GM19468 (cell line): Measurements from ENCODE around the gene METAP1D.
"Not testable (repeated sequence)": the region's sequence is repeated elsewhere in the genome, so short reads cannot be mapped to it uniquely, and the experiment has no call there.

ENCODE experiments used
- ATAC-seq: cut with Tn5 transposase; IDR thresholded peaks from one replicate; pipeline ENCODE4 v1.9.1; 2021; ENCODE audit warnings: mild to moderate bottlenecking, moderate library complexity, moderate number of reproducible peaks; ENCODE audit not compliant: unreplicated experiment; ENCODE audit errors: extremely low read depth

The METAP1D gene

DNA sequence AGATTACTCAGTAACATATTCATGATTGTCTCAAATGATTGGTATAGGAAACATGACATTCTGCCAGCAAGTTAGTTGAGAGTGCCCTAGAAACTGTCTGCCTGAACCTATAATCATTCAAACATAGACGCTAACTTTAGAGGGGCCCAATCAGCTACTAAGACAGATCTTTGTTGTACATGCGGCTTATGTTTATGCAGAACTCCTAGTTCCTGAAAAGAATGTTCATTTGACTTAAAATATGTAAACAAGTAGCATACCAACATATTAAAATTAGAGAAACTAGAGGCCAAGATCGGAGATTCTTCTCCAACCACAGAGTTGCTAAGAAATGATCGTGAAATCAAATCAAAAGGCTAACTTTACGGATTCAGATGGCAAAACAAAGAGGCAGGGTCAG, 4.2 kb upstream of the METAP1D start:
- ATAC-seq, result no peak

DNA sequence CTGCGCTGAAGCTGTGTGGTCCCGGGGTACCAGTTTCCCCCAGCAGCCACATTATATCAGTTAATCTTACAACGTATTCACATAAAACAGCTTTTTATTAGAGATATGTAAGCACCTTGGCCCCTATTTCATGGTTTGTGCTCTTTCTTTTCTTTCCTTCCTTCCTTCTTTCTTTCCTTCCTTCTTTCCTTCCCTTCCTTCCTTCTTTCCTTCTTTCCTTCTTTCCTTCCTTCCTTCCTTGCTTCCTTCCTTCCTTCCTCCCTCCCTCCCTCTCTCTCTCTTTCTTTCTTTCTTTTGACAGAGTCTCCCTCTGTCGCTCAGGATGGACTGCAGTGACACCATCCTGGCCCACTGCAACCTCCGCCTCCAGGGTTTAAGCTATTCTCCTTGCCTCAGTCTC, 3.7 kb upstream of the METAP1D start:
- no peak for ATAC-seq

DNA sequence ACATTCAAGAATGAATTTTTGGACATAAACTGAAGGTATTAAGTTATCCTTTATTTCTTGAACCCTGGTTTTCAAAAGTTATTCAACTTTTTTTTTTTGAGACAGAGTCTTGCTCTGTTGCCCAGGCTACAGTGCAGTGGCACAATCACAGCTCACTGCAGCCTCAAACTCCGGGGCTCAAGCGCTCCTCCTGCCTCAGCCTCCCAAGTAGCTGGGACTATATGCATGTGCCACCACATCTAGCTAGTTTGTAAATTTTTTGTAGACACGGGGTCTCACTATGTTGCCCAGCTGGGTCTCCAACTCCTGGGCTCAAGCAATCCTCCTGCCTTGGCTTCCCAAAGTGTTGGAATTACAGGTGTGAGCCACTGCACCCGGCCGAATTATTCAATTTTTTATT, 2.7 kb upstream of the METAP1D start:
- ATAC-seq, result not testable (repeated sequence)

DNA sequence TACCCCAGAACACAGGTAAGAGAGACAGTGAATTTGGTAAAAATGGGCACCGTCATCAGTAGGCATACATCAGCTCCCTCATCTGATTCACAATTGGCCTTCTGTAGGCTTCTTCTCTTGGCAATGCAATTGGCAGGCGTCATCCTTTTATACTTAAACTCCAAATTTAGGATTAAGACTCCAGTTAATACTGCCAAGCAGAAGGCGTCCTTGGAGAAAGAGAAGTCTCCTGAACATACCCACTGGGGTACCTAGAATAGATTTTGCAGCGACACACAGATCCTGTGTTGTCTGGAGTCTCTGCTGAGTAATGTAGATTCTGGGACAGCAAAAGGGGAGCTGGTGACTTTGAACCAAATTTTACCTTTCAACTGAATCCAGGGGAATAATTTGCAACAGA, 592 bp upstream of the METAP1D start:
- ATAC-seq, result no peak

DNA sequence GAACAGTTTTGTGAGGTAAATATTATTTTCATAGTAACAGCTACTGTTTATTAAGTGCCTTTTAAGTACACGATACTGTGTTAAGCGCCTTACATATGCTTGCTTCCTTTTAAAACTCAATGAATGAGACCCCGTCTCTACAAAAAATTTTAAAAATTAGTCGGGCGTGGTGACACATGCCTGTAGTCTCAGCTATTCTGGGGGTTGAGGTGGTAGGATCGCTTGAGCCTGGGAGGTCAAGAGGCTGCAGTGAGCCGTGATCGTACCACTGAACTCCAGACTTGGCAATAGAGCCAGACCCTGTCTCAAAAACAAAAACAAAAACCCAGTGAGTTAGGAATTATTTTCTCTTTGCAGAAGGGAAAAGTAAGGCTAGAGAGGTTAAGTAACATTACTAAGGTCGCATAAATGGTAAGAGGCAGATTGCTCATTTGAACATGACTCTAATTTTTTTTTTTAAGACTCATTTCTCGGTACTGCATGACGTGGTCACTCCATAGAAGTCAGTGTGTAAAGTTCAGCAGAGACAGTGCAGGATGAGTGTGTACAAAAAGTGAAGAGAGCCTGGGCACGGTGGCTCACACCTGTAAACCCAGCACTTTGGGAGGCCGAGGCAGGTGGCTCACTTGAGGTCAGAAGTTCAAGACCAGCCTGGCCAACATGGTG, 1.1 kb downstream of the METAP1D start:
- ATAC-seq, result no peak

DNA sequence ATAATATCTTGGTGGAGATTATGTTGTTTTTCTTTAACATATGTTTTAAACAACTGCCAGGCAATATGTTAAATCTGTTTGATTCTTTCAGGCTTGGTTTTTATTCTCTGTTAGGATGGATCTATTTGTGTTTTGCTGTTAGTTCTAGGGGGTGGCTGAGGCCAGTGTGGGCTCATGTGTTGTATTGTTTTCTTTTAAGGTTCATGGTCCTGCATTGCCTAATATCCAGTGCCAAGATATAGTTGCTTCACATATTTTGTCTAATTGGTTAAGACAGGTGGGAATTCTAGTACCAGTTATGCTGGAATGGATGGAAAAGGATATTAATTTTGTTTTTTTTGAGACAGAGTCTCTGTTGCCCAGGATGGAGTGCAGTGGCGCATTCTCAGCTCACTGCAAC, 7.6 kb downstream of the METAP1D start:
- ATAC-seq, result no peak

DNA sequence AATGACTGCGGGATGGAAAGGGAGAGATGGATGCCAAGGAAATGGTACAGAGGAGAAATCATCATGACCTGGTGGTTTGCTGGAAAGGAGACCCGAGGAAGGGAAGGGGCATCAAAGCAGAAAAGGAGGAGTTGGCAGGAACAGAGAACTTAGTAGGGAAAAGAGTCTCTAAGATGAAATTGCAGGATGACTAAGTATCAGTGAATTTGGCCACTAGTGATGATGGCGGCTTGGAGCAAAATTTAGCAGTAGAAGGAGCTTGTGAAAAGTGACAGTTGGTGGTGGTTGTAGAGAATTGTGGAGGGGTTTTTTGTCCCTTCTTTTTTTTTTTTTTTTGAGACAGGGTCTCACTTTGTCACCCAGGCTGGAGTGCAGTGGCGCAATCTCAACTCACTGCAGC, 10.1 kb downstream of the METAP1D start:
- no peak for ATAC-seq

DNA sequence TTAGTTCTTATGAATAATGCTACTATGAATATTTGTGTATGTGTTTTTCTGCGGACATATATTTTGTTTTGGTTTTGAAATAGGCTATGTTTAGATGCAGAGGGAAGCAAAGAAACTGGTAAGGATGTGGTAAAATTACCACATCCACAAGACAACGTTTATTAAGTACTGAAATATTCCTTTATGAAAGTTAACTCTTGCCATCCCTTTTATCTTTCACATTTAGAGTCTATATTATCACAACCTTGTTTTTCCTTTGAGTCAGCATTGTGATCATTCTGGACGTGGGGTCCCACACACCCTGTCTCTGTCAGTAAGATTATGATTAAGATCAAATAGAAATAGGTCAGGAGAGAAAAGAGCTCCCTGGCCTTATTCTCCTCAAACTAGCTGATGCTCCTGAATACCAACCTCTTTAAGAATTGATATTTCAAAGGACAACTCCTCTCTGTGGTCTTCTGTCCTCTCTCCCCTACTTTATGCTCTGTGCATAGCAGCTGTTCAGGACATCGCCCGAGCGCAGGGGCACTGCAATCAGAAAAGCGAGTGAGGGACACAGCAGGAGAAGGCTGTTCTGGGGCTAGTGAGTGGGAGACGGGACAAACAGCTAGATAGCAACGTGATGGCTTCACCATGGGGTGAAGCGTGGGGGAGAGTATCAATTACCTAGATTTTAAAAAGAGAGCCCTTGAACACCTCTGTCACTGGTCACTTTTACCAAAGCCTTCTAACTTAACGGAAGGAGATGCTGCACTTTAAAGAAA, 12.2 kb downstream of the METAP1D start:
- ATAC-seq, result no peak

DNA sequence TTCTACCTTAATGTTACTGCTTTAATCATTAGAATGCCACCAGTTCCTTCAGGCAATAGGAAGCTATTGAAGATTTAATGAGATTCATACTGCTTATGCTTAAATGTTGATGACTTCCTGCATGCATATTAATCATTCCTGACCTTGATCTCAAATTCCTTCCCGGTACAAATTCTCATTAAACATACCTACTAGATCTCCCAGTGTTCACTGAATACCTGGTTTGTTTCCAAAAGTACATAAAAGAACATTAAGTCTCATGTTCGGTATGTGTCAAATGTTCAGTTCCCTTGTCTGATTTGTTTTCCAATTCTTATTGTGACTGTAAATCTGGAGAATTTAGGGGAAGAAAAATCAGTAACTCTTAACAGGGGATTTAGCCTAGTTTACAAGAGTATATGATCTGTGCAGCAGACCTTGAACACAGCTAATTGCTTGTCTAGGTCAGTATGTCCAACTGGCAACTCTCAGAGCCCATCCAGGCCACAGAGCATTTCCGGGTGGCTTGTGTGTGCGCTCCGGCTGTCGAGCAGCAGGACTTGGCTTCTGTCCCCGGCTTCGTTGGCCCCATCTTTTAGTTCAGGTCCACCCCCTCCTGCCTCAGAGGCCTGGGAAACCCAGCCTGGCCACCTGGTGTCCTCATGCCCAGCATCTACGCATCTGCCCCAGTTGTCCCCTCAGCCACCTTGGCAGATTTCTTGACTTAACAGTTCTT, 13.1 kb downstream of the METAP1D start:
- ATAC-seq, result no peak

DNA sequence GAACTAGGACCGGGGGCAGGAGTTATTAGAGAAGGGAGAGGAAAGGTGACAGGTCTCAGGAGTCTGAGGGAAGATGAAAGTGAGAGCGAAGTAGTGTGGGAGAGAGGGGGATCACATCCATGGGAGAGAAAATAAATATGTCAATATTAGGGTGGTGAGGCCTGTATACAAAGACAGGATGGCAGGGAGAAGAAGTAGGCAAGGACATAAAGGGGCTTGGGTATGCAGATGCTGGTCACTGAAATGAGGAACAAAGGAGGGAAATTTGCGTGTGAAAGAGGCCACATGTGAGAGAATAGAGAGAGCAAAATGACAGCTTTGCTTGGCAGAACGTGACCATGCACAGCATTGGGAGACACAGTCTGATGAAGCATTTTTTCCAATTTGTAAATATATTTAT, 13.6 kb downstream of the METAP1D start:
- peak; percentile 72 for ATAC-seq

DNA sequence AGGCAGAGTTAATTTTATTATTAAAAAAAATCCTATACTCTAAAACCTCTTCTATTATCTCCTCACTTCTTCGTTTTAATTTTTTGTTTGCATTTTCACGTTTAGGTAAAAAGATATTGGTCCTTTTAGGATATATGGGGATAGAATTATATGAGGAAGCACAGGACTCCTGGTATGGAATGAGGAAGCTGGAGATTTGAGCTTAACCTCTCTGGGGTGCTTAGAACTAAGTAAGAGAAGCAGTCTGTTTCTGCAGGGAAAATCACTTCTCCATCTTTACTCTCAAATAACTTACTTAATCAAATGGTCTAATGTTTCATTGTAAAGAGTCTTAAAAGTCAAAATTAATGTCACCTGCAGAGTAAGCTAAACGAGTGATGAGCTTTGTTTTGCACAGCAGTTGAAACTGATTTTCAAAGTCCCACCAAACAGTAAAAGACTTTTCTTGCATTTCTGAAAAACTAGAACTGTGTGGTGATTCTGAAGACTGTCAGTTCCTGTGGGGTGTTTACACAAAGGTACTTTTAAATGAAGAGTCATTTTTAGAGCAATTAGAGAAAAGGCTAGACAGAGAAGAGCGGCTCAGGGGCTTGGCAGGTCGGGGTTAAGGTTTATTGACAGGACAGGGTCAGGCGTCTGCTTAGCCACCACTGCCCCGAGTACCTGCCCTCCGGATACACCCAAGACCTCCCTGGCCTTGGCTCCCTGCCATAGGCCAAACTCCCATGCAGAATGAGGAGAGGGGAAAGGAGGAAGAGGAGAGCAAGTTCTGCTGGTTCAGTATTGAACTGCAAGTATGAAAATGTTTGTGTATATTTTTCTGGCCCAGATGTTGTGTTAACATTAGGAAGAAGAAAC, 21.6 kb downstream of the METAP1D start:
- no peak for ATAC-seq

DNA sequence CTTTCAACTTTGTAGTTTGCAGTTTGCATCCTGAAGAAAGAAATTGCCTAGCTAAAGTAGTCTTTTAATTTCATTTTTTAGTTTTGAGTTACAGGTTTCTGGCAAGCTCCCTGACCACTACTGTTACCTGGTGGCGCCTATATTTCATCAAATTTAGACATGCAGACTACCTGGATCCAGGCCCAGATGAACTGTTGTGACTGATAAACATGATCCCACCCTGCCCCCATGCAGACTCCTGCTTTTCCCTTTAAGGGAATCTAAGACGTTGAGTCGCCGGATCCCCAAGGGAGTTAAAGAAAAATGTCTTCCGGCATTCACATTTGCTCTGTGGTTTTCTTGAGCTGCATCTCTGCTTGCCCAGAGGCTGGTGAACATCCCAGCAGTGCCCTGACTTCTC, 22.2 kb downstream of the METAP1D start:
- ATAC-seq, result no peak

DNA sequence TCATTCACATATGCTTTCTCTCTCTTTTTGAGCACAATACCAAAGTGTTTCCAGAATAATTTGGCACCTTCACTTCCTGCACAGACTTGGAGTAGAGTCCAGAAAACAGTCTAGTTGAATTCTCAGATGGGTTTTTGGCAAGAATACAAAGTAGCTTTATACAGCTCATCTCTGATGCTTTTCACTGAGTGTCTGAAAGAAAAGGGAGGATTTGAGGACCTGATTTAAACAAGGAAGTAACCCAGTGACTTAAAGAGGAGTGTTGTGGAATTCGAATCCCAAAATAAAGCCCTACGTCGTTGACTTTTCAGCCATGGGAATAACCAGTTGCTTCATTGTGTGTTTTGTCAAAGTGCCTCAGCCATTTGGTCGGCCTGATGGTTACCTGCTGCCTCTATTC, 31.8 kb downstream of the METAP1D start:
- ATAC-seq, result no peak

DNA sequence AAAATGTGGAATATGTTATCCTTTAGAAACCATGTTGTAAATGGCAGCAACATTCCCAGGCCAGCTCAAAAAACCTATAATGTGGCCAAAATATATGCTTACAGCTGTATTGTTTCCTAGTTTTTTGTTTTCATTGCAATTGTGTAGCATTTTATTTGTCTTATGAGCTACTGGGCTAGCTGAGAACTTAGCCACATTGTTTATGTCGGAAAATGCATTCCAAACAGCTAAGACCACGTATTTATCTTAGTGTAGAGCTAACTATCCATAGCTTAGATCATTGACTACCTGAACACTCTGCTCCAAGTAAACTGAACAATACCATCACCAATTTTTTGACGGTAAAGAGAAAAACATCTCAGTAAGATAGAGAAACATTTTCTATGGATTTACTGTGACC, 38.4 kb downstream of the METAP1D start:
- ATAC-seq, result no peak

DNA sequence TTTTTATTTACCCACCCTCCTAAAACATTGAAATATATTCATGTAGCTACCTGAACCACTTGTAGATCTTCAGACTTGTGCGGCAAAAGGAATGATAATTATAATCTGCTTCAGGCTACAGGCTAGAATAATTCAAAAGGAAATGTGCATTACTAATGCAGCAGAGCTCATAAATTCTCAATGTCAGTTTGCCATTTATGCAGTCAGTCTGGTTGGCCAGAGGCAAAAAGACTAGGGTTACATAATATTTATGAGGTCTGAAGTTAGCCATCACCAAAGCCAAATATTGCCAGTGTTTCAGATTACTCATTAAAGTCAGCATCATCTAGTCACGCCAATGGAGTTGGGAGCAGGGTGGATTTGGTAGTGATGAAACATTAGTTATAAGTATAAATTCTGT, 38.9 kb downstream of the METAP1D start:
- ATAC-seq, result no peak

DNA sequence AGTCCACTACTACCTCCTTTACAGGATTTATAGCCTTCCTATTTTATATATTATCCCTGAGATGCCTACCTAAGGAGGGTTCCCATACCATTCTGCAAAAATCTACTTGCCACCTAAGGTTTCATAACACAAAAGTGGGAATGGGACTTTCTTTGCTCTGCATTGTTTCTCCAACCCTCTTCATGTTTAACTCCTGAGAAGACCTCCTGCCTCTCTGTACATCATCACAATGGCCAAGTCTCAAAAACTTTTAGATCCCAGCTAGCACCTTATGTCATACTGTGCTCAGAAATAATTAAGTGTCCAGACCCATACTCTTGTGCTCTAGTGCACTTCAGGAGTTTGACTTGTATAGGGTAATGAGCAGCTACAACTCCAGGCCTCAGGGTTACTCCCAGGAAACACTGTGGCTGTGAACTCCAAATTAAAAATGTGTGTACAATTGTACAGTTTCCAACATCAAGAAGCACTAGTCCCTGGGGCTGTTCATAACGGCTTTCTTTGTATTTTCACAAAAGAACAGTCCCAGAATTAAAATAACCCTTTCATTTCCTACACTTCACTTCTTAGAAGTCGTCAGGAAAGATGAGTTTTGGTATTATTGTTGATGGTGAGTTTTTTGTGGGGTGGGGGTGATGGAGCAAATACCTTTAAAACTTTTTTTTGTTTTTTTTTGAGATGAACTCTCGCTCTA, 39.4 kb downstream of the METAP1D start:
- ATAC-seq, result no peak

DNA sequence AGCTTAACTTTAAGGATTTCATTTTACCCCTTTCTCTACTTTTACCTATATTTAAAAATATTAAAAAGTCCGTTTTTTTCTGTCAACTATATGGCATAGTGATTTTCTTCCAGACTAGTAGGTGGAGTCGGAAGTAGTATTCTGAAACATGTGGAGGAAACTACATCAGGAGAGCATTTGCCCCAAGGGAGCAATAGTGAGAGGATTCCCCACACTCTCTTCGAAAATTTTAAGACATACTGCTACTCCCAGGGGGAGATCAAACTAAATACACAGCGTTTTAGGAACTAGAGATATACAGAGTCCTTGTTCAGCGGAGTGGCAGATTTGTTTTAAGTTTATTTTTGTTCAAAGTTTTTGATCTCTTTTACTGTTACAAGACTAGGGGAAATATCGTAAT, 40.6 kb downstream of the METAP1D start:
- ATAC-seq, result no peak

DNA sequence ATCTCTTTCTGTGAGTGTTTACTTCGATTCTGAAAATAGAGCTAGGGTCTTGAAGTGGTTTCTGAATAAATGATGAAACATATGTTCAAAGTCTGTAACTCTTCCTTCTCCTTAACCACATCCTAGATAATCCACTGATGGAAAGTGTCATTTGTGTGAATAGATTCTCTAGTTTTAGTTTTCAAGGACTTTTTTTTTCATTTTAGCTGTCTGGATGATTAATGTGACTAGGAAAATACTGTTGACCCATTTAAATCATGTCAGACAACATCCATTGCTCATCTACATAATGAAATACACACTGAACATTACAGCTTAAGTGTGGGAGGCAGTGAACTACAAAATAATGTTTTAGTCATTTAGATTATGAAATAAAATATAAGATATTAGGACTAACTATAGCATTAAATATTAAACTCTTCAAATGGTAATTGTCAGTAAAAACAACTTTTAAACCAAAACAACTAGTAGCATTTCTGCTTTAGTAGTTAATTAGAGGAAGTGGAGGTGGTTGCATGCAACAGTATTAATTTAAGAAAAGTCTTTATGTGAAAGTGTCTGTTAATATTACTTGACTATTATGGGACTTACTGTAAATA, 46.4 kb downstream of the METAP1D start:
- no peak for ATAC-seq

DNA sequence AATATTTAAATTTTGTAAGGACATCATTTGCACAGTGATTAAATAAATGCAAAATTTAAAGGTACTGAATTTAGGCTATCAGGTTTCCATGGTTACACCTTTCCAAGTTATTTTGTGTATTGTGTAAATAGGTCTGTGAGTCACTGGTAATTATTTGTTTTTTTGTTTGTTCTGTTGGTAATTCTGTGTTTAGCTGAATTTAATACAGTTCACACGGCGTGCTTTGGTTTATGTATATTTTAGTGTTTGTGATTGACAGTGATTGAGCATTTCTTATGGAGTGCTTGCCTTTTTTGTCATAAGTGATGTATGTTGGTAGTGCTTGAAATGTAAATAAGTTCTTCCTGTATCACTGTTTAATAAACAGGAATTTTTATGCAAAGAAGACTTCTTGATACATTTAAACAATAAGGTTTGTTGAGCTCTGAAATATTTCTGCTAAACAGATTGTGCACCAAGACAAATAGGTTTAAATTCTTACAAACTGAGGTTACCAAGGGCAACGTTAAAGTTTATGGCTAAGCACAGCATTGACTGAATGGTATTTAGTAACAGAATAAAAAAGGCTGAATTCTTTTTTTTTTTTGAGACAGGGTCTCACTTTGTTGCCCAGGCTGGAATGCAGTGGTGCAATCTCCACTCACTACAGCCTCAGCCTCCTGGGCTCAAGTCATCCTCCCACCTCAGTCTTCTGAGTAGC, 47.3 kb downstream of the METAP1D start:
- no peak for ATAC-seq
